GM18498 (cell line): ENCODE measurements around the gene EIF4B.
"Not testable (repeated sequence)": the region's sequence is repeated elsewhere in the genome, so short reads cannot be mapped to it uniquely, and the experiment has no call there.

ENCODE experiments used
- ATAC-seq: cut with Tn5 transposase; IDR thresholded peaks from one replicate; pipeline ENCODE4 v1.9.1; 2021; ENCODE audit warnings: mild to moderate bottlenecking, moderate library complexity; ENCODE audit not compliant: unreplicated experiment

Gene EIF4B

GRCh38 chr12:52992699-52993557, 13.3 kb upstream of the EIF4B start:
- no peak for ATAC-seq

GRCh38 chr12:52993558-52993869, 12.7 kb upstream of the EIF4B start:
- ATAC-seq = no peak

GRCh38 chr12:53004178-53004577, 2.1 kb upstream of the EIF4B start:
- no peak for ATAC-seq

GRCh38 chr12:53004582-53004981, 1.7 kb upstream of the EIF4B start:
- ATAC-seq = no peak

GRCh38 chr12:53005215-53005985, 856 bp upstream of the EIF4B start:
- no peak for ATAC-seq

GRCh38 chr12:53006810-53007309, 604 bp downstream of the EIF4B start:
- peak; percentile 29 for ATAC-seq

GRCh38 chr12:53007343-53007742, 1.1 kb downstream of the EIF4B start:
- no peak for ATAC-seq

GRCh38 chr12:53008760-53009159, 2.5 kb downstream of the EIF4B start:
- ATAC-seq = not testable (repeated sequence)

GRCh38 chr12:53010955-53011354, 4.7 kb downstream of the EIF4B start:
- ATAC-seq = no peak

GRCh38 chr12:53011889-53012288, 5.6 kb downstream of the EIF4B start:
- ATAC-seq = no peak

- no peak for ATAC-seq
Measured at GRCh38 chr12:53012928-53013327, 6.7 kb downstream of the EIF4B start.

GRCh38 chr12:53014709-53015108, 8.5 kb downstream of the EIF4B start:
- no peak for ATAC-seq

GRCh38 chr12:53025250-53025649, 19.0 kb downstream of the EIF4B start:
- no peak for ATAC-seq

- ATAC-seq = not testable (repeated sequence)
Measured at GRCh38 chr12:53027014-53027413, 20.8 kb downstream of the EIF4B start.

GRCh38 chr12:53031616-53032015, 25.4 kb downstream of the EIF4B start:
- ATAC-seq = no peak

- not testable (repeated sequence) for ATAC-seq
Measured at GRCh38 chr12:53033832-53034231, 27.6 kb downstream of the EIF4B start.

- ATAC-seq = no peak
Measured at GRCh38 chr12:53034459-53034858, 28.2 kb downstream of the EIF4B start.

GRCh38 chr12:53036802-53037201, 30.5 kb downstream of the EIF4B start:
- no peak for ATAC-seq

GRCh38 chr12:53039851-53040250, 33.6 kb downstream of the EIF4B start:
- no peak for ATAC-seq

GRCh38 chr12:53042607-53043454, 36.6 kb downstream of the EIF4B start:
- ATAC-seq = no peak

GRCh38 chr12:53044052-53044581, 37.9 kb downstream of the EIF4B start:
- no peak for ATAC-seq
